Uterus (tissue), 2 donors: ENCODE results near the gene NACC2.

Experiments used
- POLR2A ChIP-seq, 2 donors: fragments of 450-650 bp; IDR thresholded peaks; one replicate each; pipeline ENCODE4 v1.6.1; 2016; ENCODE audit warnings: antibody characterized with exemption in 2 of 2, mild to moderate bottlenecking in 1 of 2, moderate library complexity in 1 of 2
- TF ChIP-seq, protein P1 (sequence below), 4 experiments: fragments of 200-600 bp in 2 of 4; fragments of 450-650 bp in 2 of 4; sonication (generic) in 2 of 4; IDR thresholded peaks; one replicate each; pipeline ENCODE4 v1.5.1; 2016 to 2019; ENCODE audit warnings: antibody characterized with exemption in 4 of 4, mild to moderate bottlenecking in 2 of 4, moderate library complexity in 1 of 4

DNA sequence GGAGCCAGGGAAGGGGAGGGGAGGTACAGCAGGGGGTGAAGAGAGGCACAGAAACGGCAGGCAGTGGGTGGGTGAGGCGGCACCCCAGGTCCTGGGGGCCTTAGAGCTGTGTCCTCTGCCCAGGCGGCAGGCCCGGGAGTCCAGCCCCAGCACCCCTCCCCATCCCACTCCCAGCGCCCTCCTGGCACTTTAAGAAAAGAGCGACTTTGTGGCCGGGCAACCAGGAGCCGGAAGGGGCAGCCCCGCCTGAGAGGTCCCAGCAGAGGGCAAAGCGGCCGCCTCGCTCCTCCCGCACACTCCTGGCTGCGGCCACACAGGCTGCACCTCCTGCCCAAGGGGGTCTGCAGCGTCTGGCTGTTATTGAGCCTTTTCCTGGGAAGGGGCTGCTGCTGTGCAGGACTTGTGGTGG lies 42.6 kb downstream of the NACC2 start:
- TF ChIP-seq, protein P1, sequence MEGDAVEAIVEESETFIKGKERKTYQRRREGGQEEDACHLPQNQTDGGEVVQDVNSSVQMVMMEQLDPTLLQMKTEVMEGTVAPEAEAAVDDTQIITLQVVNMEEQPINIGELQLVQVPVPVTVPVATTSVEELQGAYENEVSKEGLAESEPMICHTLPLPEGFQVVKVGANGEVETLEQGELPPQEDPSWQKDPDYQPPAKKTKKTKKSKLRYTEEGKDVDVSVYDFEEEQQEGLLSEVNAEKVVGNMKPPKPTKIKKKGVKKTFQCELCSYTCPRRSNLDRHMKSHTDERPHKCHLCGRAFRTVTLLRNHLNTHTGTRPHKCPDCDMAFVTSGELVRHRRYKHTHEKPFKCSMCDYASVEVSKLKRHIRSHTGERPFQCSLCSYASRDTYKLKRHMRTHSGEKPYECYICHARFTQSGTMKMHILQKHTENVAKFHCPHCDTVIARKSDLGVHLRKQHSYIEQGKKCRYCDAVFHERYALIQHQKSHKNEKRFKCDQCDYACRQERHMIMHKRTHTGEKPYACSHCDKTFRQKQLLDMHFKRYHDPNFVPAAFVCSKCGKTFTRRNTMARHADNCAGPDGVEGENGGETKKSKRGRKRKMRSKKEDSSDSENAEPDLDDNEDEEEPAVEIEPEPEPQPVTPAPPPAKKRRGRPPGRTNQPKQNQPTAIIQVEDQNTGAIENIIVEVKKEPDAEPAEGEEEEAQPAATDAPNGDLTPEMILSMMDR (IDR thresholded peaks at IDR 0.05) = no peak
- no peak for TF ChIP-seq POLR2A (IDR thresholded peaks at IDR 0.05)
